HG02798 (cell line): ENCODE results near the gene KCNK17.

Source experiments
- ATAC-seq: cut with Tn5 transposase; IDR thresholded peaks from one replicate; pipeline ENCODE4 v1.9.1; 2021; ENCODE audit warnings: mild to moderate bottlenecking; ENCODE audit not compliant: unreplicated experiment, poor library complexity

The KCNK17 gene

DNA sequence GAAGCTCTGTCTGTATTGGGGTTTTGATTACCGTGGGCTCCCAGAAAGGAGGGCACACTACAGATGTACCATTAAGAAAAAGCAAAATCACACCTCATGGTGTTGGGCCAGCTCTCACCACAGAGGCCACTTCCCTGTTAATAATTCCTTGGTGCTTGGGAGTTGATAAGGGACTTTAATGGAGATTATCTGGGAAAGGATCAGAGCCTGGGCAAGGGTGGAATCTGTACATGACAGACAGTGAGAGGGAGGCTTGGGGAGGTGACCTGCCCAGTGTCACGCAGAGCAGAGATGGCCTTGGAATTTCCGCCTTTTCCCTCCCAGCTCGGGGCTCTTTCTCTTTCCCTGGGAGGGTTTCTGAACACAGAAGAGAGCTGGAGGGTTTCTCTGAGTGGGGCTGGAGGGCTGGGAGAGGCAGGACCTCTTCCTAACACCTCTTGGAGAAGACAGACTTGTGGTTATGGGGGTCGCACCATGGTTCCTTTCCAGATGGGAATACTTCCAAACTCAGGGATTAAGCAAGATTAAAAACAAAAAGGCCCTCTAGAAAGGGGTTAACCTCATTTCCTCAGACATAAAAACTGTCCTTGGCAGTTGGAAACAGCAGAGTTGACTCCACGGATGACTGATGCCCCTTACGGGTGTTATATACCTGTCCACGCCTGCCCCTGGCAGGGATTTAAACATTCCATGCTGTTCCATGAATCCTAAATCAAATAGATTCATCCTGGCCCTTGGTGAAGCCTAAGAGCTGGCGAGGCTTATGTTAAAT, 25.1 kb upstream of the KCNK17 start:
- no peak for ATAC-seq

DNA sequence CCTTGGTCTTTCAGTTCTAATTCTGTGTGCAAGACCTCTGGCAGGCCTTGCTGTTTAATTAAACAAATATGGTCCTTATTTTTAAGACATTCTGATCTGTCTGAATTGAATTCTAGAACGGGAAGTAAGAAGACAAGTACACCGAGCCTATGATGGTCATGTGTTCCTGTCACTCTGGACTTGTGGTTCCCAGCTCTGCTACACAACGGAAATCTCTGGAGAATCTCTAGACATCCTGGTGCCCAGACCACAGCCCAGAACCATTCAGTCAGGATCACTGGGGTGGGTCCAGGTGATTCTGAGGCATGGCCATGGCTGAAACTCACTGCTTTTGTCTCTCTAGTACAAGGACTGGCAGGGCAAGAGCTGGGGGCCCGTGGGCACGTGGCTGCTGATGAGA, 24.2 kb upstream of the KCNK17 start:
- no peak for ATAC-seq

DNA sequence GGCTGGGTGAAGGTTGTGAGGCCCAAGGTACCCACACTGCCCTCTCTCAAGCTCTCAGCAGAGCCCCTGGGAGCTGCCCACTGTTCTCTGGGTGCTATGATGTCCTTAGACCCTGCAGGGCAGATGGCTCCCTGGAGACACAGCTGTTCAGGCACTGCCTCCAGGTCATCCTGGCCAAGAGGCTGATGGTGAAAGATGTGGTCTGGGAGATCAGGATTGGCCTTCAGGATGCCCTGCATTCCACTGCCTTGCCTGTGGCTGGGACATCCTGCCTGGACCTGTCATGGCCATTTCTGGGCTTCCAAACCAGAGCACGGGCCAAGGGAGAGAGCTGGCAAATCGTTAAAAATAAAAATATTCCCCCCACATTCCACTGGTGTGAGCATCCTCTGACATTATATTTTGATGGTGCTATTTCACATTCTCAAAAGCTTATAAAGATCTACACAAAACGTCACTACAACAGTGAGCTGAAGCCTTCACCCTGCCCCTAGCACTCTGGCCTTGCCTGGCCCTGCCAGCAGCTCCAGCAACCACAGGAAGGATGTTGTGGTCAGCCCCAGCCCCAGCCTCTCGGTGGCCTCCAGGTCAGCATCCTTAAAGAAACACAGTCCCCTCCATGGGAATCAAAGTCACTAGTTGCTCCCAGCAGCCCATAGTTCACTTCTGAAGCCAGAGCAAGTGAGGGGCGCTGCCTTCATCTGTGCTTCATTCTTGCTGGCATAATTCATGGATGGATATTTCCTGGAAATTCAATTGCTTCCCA, 21.7 kb upstream of the KCNK17 start:
- no peak for ATAC-seq

DNA sequence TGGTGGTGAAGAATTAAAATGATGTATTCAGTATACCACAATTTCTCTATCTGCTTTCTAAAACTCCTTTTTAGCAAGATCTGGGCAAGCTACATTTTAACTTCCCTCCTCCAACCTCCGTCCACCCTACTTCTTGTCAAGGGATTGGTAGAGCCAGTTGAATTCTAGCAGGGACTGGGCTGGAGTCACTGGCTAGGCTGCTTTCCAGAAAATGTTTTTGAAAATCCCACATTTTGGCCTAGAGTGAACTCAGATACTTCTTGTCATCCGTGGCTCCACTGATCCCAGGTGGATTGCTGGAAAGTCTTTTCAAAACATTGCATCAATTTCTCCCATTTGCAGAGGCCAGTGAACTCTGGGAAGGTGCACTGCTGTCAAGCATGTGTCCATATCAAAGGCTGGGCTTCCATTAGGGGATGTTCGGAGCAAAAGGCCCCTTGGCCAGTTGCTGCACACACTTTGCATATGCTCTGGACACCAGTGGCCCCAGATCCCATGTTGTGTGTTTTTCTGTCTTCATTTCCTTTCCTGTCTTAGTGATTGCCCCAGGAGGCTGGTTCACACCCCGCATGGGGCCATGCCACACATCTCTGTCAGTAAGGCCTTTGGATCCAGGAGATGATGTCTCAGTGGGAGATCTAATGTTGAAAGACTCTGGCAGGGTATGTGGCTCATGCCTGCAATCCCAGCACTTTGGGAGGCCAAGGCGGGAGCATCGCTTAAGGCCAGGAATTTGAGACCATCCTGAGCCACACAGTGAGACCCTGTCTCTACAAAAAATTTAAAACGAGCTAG, 19.6 kb upstream of the KCNK17 start:
- ATAC-seq, result no peak

DNA sequence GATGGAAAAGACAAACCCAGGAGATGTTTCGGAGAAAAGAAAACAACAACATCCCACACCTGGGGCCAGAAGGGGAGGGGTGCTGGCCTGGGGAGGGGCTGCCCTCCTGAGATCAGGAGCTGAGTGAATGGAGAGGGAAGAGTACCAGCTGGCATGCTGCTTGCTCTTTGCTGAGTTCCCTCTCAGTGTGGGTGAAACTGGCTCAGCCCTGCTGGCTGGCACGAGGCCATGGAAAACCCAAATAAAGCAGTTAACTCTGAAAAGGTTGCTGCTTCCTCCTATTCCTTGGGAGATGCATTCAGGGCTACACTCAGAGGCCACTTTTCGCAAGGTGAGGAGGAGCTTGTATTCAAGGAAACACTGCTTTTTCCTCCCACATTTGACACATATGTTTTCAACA, 16.3 kb upstream of the KCNK17 start:
- no peak for ATAC-seq

DNA sequence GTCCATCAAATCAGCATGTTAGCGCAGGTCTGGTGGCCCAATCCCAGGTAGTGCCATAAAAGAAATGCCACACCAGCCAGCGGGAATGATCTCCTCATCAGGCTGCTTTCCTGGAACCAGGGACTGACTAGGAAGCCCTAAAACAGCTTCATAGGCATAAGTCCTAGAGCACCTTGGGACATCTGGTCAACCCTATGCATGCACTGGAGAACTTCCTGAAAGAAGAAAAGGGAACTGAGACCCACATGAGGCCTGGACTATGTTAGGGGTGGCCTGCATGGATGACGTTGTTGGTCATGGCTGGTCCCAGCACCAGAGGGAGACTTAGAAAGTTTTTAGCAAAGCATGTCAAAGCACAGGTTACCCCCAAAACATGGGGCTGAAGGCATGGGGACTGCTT, 15.8 kb upstream of the KCNK17 start:
- peak; percentile 69 for ATAC-seq

DNA sequence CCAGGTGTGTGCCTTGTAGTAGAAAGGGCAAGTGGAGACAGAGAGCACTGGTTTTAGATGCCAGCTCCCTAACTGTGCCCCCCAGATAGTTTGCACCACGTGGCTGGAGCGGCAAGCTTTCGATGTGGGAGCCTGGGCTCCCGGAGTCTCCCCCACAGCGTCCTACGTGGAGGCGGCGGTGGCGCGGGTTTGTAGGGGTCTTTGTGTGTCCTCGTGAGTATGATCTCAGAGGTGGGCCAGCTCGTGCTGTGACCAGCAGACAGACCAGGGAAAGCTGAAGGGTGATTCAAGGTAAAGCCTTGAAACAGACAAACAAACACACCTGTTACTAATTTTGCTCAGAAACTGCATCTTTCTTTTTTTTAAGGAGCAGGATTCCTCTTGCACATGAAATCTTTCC, 13.8 kb upstream of the KCNK17 start:
- no peak for ATAC-seq

DNA sequence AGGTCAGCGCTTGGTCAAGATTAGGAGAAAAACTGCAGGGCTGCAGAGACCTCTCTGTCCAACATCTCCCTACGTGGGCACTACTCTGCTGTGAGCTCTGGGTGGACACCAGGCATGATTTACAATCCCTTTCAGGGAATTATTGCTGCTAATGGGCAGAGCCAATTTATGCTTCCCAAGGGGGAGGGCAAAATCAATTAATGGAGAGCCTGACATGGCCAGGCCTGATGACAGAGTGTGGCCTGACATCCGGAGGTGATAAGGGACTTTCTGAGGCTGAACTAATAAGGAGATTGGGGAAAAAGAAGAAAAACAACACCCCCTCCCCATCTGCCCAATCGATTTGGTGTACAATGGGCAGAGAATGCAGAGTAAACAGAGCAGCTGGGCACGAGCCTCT, 13.3 kb upstream of the KCNK17 start:
- no peak for ATAC-seq

DNA sequence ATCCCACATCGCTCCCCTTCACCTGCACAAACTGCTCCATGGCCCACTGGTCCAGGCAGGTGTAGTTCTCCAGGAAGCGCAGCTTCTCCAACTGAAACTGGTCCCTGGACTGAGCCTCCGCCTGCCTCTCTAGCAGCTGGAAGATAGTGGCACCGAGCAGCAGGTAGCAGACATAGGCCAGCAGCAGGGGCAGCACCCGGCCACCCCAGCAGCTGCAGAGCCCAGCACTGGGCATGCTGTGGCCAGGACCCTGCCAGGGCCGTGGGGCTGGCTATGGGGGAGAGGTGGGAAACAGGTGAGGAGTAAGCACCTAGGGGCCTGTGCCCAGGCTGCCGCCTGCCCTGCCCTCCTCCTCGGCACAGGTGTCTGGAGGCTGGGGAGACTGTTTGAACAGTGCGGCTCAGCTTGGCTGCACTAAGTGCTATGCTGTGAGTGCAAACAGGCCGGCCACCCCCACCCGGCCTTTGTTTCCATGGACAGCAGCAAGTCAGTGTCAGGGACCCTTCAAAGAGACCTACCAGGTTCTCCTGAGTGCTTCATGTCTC, 8.2 kb upstream of the KCNK17 start, which contains the start of gene KCNK16:
KCNK16 (minus strand) TSS at position 397 of the 545 bp plus-strand sequence; CDS start at position 235, 162 bp downstream.
- no peak for ATAC-seq

DNA sequence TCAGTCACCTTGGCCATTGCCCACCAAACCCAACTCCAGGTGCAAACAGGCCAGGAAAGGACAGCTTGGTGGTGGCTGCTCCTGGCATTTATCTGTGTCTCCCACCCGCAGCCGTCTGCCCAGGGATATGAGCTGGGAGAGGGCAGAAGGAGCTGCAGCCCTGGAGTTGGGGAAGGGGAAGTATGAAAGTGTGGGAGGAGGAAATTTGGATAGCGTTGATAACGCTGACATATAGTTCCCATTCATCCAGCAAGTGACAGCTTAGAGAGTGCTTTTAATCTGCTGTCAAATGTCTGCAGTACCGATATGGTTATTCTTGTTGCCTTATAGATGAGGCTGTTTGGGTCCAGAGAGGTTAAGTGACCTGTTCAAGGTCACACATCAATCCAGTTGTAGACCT, 7.5 kb upstream of the KCNK17 start:
- ATAC-seq, result no peak

DNA sequence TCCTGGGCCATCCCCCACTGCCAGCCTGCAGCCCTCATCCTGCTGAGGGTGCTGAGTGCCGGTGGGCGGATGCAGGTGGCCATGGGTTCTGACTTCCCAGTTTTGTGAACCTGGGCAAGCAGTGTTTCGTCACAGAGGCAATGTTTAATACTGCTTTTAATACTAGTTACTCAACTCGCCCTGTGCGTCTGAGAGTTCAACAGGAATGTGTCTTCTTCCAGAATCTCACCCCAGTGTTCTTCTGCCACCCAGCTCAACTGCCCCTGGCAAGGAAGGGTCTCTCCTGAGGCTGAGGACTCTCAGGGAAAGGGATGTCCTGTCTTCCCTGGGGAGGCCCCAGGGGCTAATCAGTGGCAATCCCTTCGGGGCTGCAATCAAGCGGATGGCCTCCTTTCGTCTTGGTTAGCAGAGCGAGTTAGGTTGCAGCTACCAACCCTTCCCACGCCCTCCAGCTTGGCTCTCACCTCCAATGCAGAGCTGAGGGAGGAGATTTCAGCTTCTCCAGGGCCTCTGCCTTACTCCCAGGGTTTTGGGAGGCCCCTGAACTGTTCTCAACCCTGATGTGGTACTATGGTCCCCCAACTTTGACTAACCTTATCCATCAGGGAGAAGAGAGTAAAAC, 6.3 kb upstream of the KCNK17 start:
- ATAC-seq, result no peak

DNA sequence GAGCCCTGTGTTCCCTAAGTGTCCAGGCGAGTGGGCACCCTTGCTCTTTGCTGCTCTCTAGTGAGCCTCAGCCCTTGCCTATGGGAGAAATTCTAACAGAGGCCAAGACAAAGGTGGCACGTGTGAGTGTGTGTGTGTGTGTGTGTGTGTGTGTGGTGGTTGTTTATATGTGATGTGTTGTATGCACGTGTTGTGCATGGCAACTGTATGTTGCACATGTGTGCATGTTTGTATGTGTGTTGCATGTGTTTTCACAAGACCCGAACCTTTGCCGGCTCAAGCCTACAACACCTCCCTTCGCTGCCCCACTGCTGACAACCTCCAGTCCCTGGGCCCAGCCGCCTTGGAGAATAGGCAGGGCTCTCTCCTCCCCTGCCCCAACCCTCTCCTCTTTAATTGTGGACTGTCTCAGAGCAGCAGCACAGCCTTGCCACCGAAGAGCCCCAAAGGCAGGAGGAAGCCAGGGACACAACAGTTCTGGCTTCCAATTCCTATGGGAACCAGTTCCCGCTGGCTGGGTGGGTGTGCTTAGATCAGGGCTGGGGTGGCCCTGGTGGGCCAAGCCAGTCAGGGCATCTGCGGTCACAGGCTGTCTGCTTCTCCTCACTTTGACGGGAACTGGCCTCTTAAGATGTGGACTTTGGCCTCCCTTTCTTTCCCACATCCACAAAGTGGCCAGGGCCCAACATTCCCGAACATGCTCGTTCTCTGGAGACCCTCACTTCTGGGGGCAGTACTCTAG, 5.6 kb upstream of the KCNK17 start:
- no peak for ATAC-seq

DNA sequence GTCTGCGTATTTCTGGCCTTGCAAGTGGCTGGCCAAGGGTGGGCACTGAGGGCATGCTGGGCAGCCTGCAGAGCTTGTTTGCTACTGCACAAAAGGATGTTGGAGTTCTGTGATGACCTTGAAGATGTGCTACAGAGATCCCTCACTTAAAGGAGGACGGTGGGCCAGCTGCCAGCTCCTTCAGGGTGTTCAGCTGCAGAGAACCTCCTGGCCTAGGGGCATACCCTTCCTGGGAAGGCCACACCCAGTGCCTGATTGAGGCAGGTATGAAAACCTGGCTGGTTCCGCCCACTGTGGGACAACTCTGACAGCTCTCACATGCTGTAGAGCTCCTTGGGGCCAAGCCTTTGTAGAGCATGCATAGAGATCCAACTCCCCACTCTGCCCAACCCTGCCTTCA, 3.0 kb upstream of the KCNK17 start:
- ATAC-seq, result no peak

DNA sequence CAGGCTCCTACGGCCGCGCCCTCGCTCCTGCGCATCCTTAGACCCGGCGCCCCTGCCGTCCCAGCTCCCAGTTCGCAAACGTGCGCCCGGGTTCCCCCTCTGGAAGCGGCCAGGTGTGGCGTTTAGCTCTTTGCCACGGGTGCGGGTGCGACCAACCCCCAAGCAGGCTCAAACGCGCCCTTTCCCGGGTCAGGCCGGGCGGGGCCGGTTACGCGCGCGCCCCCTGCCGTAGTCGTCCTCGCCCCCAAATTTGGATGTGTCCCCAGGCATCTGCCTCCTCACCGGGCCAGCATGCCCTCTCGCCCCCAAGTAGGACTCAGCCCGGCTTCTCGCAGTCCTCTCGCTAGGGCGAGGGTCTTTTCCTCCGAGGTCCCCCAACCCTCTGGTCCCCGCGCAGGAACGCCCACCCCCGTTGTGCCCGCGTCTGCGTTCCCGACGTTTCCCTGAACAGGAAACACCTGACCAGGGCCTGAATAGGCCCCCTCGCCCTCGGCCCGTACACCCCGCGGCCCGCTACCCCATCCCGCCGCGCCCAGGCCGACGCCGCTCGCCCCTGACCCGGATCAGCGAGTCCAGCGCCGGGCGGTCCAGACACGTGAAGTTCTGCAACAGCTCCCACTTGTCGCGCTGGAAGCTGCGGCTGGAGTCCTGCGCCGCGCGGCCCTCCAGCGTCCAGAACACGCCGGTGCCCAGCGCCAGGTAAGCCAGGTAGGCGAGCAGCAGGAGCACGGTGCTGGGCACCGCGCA, 520 bp downstream of the KCNK17 start:
- ATAC-seq, result no peak

DNA sequence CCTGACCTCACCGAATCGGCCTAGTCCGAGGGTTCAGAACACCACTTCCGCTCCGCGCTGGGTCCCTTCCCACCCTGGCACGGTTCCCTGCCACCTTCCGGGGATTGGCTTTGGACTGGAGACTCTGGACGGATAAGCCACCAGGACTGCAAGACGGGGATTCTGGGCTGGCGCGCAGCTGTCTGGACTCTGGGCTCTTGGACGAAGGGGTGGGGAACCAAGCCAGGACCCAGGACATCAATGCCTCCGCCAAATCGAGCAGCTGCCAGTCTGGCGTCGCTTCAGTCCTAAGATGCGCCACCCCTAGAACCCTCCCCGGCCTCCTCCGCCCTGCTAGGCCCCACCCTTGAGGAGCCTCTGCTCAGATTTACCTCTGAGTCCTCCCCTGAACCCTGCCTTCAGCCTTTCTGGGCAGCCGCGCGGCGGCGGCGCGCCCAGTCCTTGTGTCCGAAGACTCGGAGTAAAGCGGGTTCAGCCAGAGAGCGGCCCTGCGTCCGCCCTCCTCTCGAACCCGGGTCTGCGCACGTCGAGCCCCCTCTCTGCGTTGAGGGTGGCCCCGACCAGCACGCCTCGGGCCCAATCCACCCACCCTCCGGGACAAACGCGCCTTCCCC, 1.2 kb downstream of the KCNK17 start:
- ATAC-seq, result no peak

DNA sequence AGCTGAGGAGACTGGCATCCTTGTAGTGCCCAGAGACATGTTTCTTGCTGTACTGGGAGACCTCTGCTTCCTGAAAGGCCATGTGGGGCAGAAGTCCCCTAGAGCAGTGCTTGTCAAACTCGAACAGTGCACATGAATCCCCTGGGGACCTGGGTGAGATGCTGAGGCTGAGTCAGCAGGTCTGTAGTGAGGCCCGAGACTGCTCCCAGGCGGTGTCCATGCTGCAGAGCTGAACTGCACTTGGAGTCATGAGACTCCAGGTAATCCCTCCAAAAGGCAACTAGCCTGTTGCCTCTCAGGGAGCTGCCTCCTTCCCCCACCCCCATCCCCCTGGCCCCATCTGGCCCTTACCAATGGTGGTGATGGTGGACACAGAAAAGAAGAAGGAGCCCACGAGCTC, 3.7 kb downstream of the KCNK17 start:
- ATAC-seq, result no peak

DNA sequence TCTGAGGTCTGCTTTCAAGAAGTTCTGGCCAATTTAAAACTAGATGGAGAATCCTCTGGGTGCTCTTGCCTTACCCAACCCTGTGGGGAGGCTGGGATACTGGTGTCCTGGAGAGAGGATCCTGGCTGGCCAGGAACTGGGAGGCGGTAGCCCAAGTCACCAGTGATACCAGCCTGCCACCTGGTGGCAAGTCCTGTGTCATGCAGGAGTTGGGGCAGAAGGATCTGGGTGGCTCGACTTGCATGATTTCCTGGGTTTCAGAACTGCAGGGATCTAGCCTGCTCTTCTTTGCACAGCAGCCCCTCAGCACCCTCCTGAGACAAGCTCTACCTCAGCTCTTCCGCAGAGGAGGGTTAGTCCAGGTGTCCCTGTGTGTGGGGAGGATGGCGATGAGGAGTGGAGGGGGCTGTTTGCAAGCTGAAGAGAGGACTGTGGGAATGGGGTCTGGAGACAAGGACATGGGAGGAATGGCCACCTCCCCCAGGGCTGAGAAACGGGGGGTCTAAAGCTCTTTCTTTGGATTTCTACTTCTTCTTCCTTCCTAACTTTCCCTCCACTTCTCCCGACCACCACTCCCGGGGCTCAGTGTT, 4.2 kb downstream of the KCNK17 start:
- ATAC-seq, result peak; percentile 50

DNA sequence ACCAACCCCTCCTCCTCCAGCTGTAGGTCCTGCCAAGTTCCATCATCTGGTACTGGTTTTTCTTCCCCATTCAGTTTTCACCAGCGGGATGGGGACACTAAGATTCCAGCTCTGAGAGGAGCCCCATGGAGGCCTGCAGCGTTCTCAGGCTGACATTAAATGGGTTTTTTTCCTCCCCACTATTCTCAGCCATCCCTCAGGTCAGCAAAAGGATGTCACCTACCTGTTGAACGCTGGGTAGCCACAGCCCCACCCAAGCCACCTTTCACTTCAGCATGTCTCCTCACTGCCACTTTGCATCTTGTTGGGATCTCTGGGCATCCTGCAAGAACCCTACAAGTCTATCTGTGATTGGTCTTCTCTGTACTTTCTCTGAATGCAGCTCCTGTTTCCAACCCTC, 6.8 kb downstream of the KCNK17 start:
- no peak for ATAC-seq
